GM10266 (cell line): ENCODE measurements around the gene LDLRAD3.

Source experiments
- DNase-seq: peaks from one replicate; pipeline ENCODE4 v3.0.0; 2012; ENCODE audit errors: extremely low spot score
- TF ChIP-seq, protein P1 (sequence below): IDR thresholded peaks from 2 replicates; pipeline ENCODE4 v1.5.1; 2012; ENCODE audit warnings: mild to moderate bottlenecking, low read depth; ENCODE audit not compliant: control insufficient read depth, insufficient read depth; ENCODE audit errors: missing control alignments

LDLRAD3 gene

DNA sequence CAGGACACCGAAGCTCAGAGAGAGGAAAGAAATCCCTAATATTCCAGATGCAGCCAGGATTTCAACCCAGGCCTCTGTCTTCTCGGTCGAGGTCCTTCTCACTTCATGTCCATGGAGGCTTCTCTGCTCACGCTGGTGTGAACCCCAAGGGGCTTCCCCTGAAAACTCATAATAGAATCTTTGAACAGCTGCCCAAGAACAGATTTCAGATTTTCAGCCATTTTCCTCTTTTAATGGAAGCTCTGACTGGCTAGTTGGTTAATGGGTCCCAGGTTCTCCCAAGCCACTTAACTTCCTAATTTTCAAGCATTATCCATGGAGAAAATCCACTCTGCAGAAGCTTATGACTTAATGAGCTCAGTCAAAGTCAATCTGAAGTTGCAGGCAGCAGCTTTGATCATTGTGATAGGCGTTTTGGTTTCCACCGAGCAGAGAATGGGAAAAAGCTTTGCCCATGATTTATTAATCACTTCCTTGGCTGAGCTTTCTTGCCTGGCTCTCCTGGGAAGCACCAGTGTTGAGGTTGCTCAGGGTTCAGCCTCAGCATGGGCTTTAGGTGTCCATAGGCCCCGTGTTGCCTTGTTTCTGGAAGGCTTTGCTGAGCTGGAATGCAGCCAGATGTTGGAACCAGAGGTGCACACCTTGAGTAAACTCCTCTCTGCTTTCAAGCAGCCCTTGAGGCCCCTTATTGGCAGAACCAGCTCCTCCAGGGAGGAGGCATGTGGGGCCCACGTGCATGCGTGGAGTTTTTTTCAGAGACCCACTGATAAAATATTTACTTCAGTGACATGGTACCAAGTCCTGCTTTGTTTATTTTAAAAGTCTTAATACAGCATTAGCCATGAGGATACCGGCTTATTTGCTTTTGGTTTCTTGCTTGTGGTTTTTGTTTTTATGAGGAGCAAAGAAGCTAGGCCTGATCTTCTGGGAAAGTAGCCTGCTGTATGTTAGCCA, 25.5 kb downstream of the LDLRAD3 start:
- no peak for DNase-seq
- TF ChIP-seq, protein P1, sequence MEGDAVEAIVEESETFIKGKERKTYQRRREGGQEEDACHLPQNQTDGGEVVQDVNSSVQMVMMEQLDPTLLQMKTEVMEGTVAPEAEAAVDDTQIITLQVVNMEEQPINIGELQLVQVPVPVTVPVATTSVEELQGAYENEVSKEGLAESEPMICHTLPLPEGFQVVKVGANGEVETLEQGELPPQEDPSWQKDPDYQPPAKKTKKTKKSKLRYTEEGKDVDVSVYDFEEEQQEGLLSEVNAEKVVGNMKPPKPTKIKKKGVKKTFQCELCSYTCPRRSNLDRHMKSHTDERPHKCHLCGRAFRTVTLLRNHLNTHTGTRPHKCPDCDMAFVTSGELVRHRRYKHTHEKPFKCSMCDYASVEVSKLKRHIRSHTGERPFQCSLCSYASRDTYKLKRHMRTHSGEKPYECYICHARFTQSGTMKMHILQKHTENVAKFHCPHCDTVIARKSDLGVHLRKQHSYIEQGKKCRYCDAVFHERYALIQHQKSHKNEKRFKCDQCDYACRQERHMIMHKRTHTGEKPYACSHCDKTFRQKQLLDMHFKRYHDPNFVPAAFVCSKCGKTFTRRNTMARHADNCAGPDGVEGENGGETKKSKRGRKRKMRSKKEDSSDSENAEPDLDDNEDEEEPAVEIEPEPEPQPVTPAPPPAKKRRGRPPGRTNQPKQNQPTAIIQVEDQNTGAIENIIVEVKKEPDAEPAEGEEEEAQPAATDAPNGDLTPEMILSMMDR = no peak

DNA sequence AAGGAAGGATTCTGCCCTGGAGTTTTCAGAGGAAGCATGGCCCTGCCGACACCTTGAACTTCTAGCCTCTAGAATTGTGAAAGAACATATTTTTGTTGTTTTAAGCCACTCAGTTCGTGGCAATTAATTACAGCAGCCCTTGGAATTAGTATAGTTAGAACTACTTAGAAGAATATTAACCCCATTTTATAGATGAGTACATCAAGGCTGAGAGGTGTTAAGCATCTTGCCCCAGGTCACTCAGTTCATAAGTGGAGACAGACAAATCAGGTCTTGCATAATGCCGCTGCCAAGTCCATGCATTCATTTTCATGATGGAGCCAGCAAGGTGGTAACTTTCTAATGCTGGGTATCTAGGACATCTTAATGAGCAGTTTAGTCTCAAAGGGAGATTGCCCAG, 26.6 kb downstream of the LDLRAD3 start:
- DNase-seq = no peak
- TF ChIP-seq, protein P1 = no peak

DNA sequence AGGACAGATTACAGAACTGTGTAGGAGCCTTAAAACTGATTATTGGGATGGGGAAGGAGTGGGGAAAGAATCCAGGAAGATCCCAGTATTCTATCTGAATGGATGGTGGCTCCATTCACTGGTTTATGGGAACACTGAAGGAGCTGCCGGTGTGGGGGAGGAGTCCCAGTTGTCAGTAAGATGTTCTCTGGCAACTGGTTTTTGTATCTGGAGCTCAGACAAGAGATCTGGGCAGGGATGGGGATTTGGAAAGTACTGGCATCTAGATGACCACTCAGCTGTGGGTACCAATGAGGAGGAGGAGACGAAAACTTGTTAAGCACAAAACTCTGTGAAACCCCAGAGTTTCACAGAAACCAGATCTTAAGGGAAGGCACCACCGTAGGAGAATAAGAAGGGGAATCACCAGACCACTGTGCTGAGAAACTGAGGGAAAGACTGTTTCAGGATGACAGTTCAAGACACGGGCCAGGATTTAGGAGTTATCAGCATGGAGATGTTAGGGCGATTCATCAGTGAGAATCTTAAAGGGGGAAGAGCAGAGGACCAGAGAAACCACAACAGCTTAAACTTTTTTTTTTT, 28.1 kb downstream of the LDLRAD3 start:
- TF ChIP-seq, protein P1 = no peak

DNA sequence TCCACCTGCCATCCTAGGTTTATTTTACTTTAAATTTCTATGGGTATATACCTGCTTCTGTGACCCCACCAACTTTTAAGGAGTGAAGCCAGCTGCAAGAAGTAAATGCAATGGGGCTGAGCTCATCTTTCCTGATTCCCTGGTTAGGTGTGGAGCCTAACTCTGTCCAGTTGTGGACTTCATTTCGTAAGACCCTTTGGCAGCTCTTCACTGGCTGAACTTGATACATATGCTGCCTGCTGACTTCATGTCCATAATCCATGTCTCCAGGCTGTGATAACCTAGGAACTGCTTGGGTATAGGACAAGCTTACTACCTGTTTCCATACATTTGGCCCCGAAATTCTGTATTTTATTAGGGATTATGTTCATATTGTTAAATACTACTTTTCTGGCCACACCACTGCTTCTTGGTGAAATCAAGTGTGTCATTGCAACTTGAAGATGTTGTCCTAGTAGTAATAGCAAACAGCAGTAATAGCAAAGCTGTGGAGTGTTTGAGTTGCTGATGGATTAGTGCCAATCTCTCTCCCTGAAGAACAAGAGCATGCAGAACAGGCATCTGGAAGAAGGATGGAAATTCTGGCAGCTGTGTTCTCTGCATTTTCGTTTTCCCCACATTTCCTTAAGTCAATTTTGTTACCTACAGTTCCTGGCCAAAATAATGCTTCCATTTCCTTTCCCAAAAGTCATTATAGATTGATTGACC, 31.2 kb downstream of the LDLRAD3 start:
- TF ChIP-seq, protein P1 = no peak
- no peak for DNase-seq

More for the DNA sequence above, 28.1 kb downstream of the LDLRAD3 start:
- DNase-seq = no peak

DNA sequence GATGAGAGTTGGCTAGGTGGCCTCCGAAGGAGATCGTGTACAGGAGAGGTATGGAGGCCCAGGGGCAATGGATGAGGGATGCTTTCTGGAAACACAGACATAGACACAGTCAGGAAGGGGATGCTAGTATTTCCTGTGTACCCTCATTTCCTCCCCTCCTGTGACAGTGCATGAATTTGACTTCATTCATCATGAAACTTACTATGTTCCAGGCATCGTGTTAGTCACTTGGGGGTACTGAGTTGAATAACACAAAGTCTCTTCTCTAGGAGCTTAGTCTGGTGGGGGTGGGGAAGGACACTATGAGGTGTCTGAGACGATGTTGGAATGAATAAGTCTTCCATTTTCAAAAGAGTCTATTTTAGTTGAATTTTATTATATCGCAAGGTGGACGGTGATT, 32.6 kb downstream of the LDLRAD3 start:
- TF ChIP-seq, protein P1 = no peak
- no peak for DNase-seq

DNA sequence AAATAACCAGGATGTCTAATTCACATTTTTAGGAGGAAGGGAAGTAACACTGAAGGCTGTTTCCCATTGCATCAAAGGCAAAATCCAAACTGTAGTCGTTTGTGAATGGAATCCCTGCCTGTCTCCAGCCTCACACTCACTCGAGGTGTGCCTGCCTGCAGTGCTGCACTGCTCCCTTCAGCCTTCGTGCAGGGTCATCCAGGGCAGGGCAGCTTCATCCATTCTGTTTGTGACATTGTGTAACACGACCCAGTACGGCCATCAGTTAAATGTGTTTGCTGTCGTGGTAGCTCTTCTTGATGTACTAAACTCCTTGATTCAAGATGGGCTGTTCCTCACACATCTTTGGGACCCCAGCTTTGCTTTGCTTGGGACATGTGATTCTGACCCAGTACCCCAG, 34.3 kb downstream of the LDLRAD3 start:
- TF ChIP-seq, protein P1 = no peak
- DNase-seq = no peak
